Activated T-helper 1 cell treated with Interleukin-2 at 50 U/mL for 16 hours (primary cell): Measurements from ENCODE around the gene ILF3.
"Not testable (repeated sequence)": the region's sequence is repeated elsewhere in the genome, so short reads cannot be mapped to it uniquely, and the experiment has no call there.

Experiments used
- DNase-seq: peaks from one replicate; pipeline ENCODE4 v3.0.0-alpha.2; 2020; ENCODE audit warnings: low read depth

Gene ILF3

DNA sequence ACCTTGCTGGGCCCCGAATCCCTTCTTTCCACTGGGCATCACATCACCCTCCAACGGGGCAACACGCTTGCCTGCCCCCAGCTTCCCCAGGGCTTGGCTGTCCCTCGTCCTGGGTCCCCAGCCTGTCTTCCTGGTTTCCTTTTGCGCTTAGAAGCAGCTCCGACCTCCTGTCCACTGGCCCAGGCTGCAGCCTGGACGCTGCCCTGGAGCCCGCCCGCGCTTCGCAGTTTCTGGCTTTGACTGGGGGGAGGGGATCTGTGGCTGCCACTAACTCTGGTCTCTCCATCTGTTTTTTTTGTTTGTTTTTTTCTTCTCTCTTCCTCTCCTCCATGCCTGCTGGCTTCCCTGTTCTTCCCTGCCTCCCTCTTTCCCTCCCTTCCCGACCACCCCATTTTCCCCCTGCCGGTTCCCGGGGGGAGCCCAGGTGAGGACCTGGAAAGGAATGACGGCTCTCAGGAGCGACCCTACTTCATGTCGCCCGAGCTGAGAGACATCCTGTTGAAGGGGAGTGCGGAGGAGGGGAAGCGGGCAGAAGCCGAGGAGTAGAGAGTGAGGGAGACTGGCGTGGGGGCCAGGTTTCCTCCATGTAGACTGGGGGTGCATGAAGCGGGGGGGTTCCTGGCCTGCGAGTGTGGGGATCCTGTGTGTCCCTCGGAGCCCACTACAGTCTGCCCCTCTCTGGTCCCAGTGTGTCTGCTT, 11.5 kb upstream of the ILF3 start:
- no peak for DNase-seq

DNA sequence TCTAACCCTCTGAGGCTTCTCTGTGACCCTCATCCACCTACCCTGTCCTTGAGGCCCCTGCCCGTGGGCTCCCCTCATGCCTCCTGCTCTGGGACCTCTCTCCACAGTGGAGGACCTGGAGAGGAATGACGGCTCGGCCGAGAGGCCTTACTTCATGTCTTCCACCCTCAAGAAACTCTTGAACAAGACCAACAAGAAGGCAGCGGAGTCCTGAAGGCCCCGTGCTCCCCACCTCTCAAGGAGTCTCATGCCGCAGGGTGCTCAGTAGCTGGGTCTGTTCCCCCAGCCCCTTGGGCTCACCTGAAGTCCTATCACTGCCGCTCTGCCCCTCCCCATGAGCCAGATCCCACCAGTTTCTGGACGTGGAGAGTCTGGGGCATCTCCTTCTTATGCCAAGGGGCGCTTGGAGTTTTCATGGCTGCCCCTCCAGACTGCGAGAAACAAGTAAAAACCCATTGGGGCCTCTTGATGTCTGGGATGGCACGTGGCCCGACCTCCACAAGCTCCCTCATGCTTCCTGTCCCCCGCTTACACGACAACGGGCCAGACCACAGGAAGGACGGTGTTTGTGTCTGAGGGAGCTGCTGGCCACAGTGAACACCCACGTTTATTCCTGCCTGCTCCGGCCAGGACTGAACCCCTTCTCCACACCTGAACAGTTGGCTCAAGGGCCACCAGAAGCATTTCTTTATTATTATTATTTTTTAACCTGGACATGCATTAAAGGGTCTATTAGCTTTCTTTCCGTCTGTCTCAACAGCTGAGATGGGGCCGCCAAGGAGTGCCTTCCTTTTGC, 10.8 kb upstream of the ILF3 start:
- no peak for DNase-seq

DNA sequence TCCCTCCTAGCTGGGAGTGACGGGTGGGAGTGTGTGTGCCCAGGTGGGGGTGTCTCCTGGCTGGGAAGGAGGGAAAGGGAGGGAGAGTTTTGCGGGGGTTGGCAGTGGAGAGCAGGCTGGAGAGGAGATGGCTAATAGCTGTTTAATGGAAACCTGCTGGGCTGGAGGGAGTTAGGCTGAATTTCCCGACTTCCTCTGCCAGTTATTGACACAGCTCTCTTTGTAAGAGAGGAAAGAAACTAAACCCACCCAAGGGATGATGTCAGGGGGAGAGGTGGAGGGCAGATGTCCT, 10.2 kb upstream of the ILF3 start:
- DNase-seq, result no peak

DNA sequence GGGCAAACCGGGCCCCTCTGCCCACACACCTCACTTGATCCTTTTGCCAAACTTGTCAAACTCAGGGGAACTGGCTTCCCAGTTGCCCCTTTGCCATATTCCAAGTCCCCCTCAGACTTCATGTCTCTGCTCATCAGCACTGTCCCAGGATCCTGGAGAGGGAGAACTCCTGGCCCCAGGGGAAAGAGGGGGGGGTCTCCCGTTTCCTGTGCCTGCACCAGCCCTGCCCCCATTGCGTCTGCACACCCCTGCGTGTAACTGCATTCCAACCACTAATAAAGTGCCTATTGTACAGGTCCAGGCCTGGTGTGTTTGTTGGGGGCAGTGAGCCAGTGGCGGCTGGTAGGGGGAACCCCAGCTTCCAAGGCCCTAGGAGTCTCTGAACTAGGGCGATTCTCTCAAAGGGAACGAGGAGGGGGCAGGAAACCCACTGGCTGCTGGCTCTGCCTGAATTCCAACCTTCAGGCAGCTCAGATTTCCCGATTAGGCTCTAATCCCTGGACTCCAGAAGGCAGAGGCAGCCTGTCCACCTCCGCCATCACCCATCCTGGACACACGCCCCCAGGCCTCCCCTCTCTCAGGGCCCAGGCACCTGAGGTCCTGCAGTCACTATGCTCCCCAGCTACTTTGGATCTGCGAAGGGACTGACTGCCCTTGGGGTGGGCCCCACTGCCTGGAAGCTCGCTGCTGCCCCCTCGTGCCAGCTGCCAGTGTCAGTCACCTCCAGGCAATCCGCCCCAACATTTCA, 9.7 kb upstream of the ILF3 start:
- peak; percentile 68 for DNase-seq

DNA sequence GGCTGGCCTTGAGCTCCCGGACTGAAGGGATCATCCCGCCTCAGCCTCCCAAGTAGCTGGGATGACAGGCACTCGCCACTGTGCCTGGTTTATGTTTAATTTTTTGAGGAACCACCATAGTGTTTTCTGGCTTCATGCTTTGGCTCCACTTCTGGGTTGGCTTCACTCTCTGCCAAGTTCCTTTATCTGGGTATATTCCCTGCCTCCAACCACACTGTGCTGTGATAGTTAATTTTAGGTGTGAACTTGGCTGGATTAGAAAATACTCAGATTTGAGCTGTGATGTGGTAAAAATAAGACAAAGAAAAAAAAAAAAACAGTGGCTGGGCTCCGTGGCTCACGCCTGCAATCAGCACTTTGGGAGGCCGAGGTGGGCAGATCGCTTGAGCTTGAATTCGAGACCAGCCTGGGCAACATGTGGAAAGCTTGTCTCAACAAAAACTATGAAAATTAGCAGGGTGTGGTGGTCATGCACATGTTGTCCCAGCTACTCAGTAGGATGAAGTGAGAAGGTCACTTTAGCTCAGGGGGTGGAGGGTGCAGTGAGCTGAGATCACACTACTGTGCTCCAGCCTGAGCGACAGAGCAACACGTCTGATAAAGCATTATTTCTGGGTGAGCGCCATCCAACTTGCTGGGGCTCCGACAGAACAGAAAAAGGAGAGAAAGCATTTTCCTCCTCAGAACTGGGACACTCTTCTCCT, 7.5 kb upstream of the ILF3 start:
- DNase-seq, result no peak

DNA sequence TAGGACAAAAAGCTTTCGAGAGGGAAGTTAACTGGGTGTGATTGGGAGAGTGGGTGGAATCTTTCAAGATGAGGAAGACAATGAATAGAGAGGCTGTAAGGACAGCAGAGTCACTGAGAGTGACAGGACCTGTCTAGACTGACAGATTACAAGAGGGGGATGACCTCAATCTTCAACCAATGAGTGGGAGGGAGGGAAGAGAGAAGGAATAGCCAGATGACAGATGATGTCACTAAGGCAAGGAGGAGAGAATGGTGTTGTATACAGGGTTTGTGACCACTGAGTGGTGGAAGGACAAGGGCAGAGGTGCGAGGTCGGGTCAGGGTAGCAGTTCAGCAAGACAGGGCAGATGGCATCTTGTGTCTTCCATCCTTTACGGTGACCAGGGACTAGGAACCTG, 5.8 kb upstream of the ILF3 start:
- DNase-seq, result no peak

DNA sequence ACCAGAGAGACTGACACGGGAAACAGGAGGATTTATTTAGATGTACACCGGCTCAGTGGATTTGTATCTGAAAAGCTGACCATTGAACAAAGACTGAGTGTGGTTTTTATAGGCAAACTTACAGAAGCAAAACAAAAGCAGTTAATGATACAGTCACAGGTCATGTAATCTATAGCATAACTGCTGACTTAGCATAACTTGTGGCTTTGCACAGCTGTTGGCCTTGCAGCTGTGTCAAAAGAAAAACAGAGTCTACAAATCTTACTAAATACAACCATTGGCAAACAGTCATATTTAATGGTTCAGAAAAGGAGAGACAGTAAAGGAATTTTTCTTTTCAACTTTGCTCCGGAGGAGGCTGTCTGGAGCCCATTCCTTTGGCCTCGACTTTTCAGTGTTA, 2.3 kb upstream of the ILF3 start:
- no peak for DNase-seq

DNA sequence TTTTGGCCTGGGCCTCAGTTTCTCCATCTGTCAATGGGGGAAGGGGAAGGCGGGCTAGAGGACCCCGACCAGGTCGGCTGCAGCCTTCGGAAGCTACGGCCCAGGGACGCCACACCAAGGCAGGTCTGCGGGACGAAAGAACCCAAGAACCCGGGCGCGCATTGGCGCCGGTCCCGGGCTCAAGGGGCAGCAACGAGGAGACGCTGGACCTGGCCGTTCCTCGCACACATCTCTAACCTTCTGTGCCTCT, 739 bp upstream of the ILF3 start:
- DNase-seq, result no peak

DNA sequence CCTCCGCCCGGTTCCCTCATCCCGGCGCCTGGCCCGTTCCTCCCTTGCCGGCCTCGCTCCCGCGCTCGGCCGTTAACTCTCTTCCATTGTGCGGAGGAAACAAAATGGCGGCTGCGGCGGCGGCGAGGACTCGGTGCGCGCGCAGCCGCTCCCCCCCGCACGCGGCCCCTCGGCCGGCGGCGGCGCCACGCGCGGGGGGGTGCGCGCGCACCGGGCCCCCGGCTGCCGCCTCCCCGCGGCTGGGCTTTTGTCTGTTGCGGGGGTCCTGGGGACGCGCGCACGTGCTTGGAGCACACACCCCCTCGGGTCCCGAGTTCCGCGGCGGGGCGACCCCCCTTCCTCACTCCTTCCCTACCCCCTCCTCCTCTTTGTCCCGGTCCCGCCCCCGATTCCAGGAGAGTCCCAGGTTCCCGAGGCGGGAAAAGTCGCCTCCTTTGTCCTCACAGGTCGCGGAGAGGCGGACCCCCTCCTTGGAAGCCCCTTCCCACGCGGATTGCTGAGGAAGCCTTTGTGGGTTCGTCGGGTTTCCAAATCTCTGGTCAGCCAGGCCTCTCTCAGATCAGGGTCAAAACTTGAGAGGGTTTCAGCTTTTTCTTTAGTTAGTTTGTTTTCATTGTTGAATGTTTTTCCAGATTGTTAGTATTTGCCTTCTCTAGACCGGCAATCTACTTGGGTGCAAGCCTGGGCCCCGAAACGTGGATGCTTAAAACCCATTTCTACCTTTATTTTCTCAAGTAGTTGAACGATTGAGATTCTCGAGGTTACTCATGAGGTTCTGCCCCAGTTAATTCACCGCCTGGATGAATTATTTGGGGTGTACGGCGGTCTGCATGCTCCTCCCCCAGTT, 687 bp downstream of the ILF3 start:
- peak; percentile 40 for DNase-seq

DNA sequence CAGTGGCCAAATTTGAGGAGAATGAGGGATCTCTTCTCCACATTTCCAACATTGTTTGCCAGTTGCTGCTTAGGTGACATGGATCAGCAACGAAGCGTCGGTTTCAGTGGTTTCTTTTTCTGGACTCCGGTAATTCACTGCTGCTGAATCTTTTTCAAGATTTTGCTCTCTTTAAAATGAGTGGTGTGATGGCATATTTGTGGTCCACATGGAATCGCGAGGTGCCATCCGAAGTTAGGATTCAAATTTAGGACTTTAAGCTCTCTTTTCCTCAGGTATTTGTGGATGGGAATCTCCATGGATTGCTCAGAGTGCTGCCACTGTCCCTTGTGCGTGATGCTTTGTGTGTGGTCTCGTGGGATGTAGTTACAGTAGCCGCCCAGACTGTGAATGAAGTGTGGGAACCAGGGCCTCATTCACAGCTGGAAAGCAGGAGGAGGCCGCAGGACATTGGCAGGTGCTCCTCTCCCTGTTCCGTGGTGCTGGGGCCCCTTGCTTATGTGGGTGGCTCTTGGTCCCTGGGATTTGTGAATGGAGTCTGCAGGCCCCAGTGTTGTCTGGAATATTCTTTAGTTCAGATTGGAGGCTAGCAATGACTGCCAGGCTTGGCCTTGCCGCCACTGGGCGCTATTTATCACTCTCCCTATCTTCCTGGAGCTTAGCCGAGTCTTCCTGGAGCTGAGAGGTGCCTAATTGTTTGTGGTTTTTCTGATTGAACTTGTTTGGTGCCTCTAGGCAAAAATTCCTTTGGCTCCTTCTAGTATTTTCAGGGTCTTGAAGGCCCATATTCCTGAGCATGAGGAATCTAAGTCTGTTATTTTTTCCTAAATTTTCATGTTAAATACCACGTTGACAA, 1.5 kb downstream of the ILF3 start:
- no peak for DNase-seq

DNA sequence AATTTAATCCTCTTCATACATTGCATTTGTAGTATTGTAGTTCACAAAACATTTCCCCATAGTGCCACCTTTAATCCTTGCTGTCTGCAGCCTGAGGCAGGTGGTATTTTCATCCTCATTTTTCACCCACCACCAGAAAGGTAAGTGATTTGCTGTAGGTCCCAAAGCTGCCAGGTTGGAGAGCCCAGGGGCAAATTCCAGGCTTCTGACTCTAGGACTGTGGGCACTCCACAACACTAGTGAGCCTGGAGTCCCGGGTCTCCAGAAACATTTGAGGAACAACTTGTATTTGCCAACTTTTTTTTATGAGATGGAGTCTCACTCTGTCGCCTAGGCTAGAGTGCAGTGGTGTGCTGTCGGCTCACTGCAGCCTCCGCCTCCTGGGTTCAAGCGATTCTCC, 6.2 kb downstream of the ILF3 start:
- DNase-seq, result no peak

DNA sequence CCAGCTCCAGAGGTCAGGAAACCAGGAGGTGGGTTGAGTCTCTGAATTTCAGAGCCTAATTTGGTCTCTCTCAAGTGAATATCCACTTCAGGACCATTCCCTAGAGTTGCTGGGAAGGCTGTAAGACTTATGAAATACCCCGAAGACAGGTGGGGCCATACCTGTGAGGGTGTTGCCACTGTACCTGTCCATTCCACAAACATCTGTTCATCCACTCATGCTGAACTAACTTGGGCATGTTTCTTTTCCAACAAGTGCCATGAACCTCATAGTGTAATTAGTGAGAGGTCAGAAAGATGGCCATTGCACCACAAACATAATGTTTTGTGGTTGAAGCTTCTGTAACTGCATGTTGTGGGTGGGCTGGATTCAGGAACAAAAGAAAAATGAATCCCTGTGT, 7.8 kb downstream of the ILF3 start:
- no peak for DNase-seq

DNA sequence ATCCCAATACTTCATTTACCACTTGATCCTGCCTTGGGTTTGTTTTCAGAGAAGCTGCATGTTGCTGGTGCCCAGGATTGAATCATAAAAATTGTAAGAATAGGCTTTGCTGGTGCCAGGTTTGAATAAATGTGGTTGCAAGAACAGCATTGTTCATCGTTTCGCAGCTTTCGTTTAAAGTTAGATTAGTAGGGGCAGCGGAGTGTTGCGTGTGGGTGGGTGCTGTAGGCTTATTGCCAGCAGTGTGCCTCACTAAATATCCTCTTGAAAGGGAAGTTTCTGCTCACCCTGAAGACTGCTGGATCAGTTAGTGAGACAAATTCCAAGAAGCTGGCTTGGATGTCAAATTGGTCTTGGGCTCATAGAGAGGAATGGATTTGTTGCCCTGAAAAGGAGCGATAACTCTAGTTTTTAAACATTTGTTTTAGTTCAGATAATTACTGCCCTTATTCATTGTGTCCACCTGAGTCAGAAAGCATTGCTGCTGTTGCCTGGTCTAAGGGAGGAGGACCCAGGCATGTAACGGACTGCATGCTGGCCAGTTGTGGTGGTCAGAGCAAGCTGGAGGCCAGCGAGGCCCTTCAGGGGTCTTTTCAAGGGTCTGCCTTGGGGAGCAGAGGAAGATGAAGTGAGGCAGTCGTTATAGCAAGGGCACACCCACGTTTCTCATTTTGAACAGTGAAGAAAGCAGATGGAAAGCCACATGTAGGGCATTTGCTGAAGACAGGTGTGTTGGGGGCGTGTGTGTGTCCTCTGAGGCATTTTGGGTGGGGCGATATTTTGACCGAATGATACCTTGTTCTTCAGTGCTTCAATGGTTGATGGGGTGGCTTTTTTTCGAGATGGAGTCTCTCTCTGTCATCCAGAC, 8.5 kb downstream of the ILF3 start:
- DNase-seq, result no peak

DNA sequence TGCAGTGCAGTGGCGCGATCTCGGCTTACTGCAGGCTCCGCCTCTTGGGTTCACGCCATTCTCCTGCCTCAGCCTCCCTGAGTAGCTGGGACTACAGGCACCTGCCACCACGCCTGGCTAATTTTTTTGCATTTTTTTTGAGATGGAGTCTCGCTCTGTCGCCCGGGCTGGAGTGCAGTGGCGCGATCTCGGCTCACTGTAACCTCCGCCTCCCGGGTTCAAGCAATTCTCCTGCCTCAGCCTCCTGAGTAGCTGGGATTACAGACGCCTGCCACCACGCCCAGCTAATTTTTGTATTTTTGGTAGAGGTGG, 9.1 kb downstream of the ILF3 start:
- not testable (repeated sequence) for DNase-seq

DNA sequence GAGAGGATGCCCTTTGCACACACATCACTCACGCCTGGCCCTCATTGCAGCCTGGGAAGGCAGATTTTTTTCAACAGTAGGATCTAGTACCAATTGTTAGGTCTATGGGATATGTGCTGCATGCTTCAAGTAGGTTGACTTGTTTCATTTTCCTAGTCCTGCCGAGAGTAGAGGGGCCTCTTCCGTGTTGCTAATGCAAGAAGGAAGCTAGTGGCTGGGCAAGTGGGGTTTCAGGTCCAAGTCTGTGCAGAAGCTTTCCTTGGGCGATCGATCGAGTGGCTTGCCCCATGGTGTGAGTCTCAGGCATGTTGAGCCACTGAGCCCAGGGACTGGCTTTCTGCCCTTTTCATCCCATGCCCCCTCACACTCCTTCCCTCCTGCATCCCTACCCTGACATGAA, 13.7 kb downstream of the ILF3 start:
- no peak for DNase-seq

DNA sequence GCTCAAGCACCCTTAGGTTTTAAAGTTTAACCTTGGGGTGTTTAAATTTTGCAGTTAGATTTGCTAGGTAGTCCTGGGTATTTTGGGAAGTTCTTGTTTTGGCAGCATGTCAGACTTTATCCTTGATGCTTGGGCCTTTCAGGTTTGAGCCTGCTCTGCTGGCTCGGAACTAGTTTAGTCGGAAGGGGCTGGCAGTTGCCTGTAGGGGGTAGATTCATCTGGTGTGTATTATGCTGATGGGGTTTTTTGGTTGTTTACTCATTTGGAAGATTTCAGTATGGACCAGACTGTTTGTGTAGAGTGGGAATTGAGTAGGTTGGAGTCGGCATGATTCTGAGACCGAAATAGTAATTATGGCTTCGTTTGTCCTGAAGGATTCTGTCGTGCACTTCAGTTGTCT, 15.1 kb downstream of the ILF3 start:
- DNase-seq, result no peak

DNA sequence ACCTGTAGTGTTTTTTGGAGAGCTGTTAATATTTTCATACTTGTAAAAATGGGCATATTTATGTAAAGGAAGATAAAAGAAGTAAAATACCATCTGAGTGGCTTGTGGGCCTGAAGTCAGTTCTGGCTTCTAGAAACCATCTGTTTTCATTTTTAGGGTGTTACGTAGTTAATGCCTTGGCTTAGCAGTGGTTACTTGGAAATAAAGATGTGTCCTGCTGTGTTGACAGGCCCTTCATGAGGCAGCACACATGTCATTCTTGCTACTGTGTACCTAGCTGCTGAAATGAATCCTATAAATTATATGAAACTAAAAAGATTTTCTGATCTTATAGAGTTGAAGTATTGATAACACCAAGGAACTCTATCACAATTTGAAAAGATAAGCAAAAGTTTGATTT, 16.0 kb downstream of the ILF3 start:
- no peak for DNase-seq

DNA sequence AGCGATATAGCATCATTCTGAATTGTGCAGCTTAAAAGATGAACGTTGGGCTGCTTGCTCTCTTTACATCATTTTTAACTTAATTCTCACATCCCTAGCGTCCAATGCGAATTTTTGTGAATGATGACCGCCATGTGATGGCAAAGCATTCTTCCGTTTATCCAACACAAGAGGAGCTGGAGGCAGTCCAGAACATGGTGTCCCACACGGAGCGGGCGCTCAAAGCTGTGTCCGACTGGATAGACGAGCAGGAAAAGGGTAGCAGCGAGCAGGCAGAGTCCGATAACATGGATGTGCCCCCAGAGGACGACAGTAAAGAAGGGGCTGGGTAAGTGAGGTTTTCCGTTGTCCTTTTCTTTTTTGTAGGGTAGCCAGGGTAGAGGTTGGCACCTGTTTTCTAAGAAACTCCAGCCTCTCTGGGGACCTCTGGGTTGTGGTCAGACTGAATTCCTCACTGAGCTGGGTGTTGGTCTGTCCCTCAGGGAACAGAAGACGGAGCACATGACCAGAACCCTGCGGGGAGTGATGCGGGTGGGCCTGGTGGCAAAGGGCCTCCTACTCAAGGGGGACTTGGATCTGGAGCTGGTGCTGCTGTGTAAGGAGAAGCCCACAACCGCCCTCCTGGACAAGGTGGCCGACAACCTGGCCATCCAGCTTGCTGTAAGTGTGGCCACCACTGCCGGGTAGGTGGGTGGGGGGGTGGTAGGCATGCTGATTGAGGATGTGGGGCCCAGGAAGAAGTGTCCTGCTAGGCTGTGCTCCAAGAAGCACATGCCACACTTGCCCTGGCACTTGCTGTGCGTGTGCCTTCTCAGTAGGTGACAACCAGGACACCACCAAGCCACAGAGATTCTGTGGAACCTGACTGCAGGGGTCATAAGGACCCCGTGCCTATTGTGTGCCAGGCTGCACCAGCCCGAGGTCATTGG, 17.0 kb downstream of the ILF3 start:
- DNase-seq, result no peak

DNA sequence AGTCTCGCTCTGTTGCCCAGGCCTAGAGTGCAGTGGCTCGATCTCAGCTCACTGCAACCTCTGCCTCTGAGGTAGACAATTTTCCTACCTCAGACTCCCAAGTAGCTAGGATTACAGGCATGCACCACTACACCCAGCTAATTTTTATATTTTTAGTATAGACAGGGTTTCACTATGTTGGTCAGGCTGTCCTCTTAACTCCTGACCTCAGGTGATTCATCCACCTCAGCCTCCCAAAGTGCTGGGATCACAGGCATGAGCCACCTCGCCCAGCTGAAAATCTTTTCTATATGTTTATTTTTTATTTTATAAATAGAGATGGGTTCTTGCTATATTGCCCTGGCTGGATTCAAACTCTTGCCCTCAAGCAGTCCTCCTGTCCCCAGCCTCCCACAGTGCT, 17.8 kb downstream of the ILF3 start:
- not testable (repeated sequence) for DNase-seq
